GM20431 (cell line): Measurements from ENCODE around the gene PPARG.
"Not testable (repeated sequence)": the region's sequence is repeated elsewhere in the genome, so short reads cannot be mapped to it uniquely, and the experiment has no call there.

ENCODE experiments used
- in situ Hi-C: fragments of 300-500 bp; cut with MseI, MboI; formaldehyde crosslinking; loops from one replicate; pipeline ENCODE4 v1.15.0; 2020; ENCODE audit warnings: low sequenced_read_pairs; ENCODE audit not compliant: unreplicated experiment

PPARG gene

DNA sequence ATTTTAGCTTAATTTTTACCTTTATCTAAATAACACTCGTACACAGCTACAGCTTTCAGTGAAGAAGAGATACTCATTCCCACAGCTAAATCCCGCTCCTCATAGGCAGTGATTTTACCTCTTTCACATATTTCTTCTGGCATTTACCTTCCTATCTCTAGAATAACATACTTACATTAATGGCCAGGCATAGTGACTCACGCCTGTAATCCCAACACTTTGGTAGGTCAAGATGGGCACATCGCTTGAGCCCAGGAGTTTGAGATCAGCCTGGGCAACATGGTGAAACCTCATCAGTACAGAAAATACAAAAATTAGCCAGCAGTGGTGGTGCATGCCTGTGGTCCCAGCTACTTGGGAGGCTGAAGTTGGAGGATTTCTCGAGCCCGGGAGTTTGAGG lies 80.2 kb downstream of the PPARG start:
- in situ Hi-C loops: no loop called here

GRCh38 chr3:12369598-12369997 lies 80.7 kb downstream of the PPARG start:
- in situ Hi-C loops: no loop called here

DNA sequence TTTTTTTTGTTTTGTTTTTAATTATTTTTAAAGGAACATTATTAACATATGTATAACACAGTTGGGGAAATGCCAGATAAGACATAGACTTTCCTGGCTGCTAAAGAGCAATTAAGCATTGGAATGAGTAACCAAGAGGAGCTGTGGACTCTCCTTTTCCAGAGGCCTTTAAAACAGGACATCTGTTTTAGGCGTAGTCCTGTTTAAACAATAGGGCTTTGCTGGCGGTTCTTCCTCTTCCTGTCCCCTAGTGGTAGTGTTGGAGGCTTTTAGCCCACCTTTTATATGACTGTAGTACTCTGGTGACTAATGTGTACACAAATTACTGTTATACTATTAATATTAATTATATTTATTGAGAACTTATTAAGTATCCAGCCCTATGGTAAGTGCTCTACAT lies 81.9 kb downstream of the PPARG start:
- in situ Hi-C loops: no loop called here

DNA sequence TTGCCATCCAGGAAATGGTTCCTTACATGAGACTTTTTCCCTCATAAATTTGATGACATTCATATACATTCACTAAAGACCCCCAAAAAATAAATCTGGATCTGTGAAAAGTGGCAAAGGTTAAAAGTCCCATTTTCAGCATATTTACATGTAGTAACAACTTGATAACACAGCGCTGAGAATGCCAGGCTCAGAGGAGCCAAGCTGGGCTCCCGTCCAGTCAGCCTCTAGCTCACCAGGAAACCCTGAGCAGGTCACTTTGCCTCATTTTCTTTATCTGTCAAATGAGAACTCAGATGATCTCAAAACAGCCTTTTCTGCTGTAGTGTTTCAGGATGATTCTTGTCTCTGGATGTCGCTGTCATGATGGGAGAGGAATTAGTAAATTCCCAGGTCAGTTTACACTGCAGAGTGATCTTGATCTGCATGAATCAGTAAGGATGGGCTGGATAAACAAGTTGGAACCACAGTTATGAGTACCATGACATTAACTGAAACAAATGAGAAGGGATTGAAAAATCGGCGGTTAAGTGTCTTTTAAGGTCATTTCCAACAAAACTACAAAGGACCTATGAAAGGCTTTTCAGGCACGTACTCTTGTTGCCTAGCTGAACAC lies 82.8 kb downstream of the PPARG start:
- in situ Hi-C loops: no loop called here

DNA sequence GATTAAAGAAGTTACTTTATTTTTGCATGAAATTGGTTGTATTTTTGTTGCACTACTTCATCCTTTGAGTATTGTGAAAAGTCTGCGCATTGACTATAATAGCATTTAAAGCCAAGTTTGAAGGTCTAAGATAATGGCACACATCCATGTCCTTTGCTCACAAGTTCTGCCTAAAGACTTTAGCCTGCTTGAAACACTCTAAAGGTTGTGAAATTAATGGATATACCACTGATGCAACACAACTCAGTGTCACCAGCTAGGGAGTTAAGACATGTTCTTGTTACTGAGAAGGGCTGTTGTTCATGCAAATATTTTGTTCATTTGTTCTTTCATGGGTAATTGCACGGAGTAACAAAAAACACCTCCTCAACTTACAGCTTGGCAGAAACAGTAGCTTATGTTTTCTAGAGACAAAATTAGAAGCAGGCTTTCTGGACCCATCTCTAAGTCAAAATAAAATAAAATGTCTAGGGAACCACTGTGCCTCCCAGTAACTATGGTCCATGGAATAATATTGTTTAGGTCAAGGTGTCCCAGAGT lies 83.9 kb downstream of the PPARG start:
- in situ Hi-C loops: no loop called here

DNA sequence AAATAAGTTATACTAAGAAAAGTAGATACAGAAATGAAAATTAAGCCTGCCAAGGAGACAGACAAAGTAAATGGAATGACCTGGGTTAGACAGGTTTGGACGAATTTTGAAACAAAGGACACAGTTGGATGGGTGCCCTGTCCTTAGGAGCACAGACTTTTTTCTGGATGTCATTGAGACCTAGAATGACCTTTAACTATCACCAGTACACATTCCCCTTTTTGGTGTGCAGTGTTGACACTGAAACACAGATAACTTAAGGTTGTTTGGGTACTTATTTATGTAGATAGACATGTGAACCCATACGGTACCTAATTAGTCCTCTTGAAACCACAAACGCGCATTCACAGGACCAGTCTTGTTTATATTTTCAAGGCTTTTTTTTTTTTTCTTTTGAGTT lies 86.7 kb downstream of the PPARG start:
- in situ Hi-C loops: no loop called here

- in situ Hi-C loops: no loop called here
Measured at GRCh38 chr3:12379640-12380429, 91.0 kb downstream of the PPARG start.

- in situ Hi-C loops: no loop called here
Measured at GRCh38 chr3:12380461-12380860, 91.6 kb downstream of the PPARG start.

GRCh38 chr3:12381199-12381598 lies 92.3 kb downstream of the PPARG start:
- in situ Hi-C loops: no loop called here

- in situ Hi-C loops: no loop called here
Measured at GRCh38 chr3:12383218-12383617, 94.3 kb downstream of the PPARG start.

GRCh38 chr3:12384451-12385233 lies 95.8 kb downstream of the PPARG start:
- in situ Hi-C loops: no loop called here

- in situ Hi-C loops: not testable (repeated sequence)
Measured at GRCh38 chr3:12386514-12387291, 97.8 kb downstream of the PPARG start.

DNA sequence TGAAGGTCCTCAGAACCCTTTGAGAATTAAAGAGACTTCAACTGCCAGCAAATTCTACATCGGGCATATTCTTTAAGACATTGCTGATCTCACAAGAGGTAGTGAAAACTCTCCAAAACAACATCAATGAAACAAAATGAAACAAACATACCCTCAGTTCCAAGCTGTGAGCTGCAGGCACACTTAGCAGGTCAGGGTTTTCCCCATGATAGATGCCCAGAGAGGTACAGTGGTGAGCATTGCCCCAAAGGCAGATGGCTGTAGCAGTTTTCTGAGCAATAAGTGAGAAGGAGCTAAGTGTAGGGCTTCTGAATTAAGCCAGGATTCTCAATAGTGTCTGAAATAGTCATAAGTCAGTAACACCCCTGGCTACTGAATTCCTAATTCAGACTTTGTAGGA lies 99.3 kb downstream of the PPARG start:
- in situ Hi-C loops: no loop called here

DNA sequence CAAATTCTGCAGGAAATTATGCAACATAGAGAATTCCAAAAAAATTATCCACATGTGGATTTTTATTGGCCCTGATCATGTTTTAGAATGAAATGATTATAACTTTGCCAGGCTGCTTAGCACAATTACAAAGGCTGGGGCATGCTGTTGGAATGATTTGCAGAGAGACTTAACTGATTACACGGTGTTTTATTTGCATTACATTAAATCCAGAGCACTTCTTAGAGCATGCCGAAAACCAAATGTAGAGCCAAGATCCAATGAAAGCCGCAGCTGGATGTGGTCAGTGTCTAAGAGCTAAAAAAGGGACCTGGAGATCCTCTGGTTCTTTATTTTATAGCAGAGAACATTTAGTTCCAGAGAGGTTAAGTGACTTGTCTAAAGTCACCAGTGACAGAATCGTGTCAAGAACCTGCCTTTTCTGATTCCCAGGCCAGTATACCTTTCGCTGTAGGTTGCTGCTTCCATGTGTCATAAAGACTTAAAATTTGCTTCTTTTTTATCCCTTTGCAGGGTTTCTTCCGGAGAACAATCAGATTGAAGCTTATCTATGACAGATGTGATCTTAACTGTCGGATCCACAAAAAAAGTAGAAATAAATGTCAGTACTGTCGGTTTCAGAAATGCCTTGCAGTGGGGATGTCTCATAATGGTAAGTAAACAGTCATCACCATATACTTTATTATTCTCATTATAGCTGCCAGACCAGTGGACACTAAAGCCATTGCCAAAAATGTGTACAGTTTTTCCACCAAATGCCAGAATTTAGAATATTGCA lies 103.4 kb downstream of the PPARG start:
- in situ Hi-C loops: no loop called here

DNA sequence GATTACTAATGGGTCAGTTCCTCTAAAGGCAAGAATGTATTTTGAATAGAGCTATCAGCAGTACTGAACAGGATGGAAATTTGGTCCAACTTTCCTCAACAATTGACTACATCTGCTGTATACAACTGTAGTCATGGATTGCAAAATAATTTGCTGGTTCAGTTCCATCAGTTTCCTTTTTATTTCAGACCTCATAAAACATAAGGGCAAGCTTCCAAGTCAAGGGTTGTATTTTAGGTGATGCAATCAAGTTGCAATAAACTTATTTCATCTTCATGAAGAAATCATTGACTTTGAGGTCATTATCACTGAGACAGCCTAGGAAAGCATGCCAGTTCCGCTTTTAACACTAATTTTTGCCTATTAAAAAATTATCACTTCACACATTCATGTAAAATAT lies 105.0 kb downstream of the PPARG start:
- in situ Hi-C loops: no loop called here

- in situ Hi-C loops: no loop called here
Measured at GRCh38 chr3:12394569-12395271, 105.8 kb downstream of the PPARG start.

GRCh38 chr3:12395349-12396012 lies 106.6 kb downstream of the PPARG start:
- in situ Hi-C loops: no loop called here

DNA sequence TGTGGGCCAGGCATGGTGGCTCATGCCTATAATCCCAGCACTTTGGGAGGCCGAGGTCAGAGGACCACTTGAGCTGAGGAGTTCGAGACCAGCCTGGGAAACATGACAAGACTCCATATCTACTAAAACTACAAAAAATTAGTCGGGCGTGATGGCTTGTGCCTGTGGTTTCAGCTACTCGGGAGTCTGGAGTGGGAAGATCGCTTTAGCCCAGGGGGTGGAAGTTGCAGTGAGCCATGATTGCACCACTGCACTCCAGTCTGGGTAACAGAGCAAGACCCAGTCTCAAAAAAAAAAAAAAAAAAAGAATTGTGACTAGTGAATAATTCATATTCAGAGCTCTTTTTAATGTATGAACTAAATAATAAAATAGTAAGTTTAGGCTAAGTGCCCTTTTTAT lies 107.6 kb downstream of the PPARG start:
- in situ Hi-C loops: no loop called here
